Central memory CD8-positive, alpha-beta T cell (primary cell): ENCODE measurements around the gene PRKAG2.
"Not testable (repeated sequence)": the region's sequence is repeated elsewhere in the genome, so short reads cannot be mapped to it uniquely, and the experiment has no call there.

Experiments
- ATAC-seq: fragments of 150-1000 bp; cut with Tn5 transposase; replicated peaks from 2 replicates; pipeline ENCODE4 v1.10.0; 2022; ENCODE audit warnings: mild to moderate bottlenecking, moderate FRiP score, moderate number of reproducible peaks; ENCODE audit not compliant: poor library complexity, severe bottlenecking; ENCODE audit errors: extremely low read depth
- DNase-seq, 2 donors: peaks; one replicate each; pipeline ENCODE4 v3.0.0; 2021; ENCODE audit warnings: low spot score in 2 of 2
- H3K27ac Mint-ChIP-seq: one replicate; pipeline ENCODE4 v1.8.0; 2022; ENCODE audit warnings: low read depth, mild to moderate bottlenecking, moderate library complexity, mixed read lengths
- H3K27me3 Mint-ChIP-seq: one replicate; pipeline ENCODE4 v1.8.0; 2022; ENCODE audit warnings: mixed read lengths
- H3K36me3 Mint-ChIP-seq: one replicate; pipeline ENCODE4 v1.8.0; 2022; ENCODE audit warnings: mild to moderate bottlenecking, moderate library complexity, mixed read lengths; ENCODE audit not compliant: insufficient read depth
- H3K4me1 Mint-ChIP-seq: one replicate; pipeline ENCODE4 v1.8.0; 2022; ENCODE audit warnings: mixed read lengths
- H3K4me3 Mint-ChIP-seq: one replicate; pipeline ENCODE4 v1.8.0; 2022; ENCODE audit warnings: mild to moderate bottlenecking, moderate library complexity, mixed read lengths
- H3K9me3 Mint-ChIP-seq: one replicate; pipeline ENCODE4 v1.8.0; 2022; ENCODE audit warnings: mixed read lengths

Gene PRKAG2

GRCh38 chr7:151836191-151836926, 40.6 kb downstream of the PRKAG2 start:
- H3K27me3 Mint-ChIP-seq: no peaks in the 10 kb centered on the region
- DNase-seq: no peak
- no peaks in the 10 kb centered on the region for H3K9me3 Mint-ChIP-seq
- no peak overlapping the region for H3K27ac Mint-ChIP-seq
- H3K4me3 Mint-ChIP-seq: no peak overlapping the region
- H3K36me3 Mint-ChIP-seq: peaks cover 1% of the 10 kb centered on the region
- ATAC-seq: no peak
- peaks cover 7% of the 10 kb centered on the region for H3K4me1 Mint-ChIP-seq

GRCh38 chr7:151835636-151836035, 41.3 kb downstream of the PRKAG2 start:
- Mint-ChIP-seq H3K4me3 (no peak overlapping the region), H3K9me3 (no peaks in the 10 kb centered on the region), H3K4me1 (peaks cover 7% of the 10 kb centered on the region), H3K27ac (no peak overlapping the region), H3K27me3 (no peaks in the 10 kb centered on the region), H3K36me3 (peaks cover 1% of the 10 kb centered on the region)
- DNase-seq: no peak
- ATAC-seq: no peak

GRCh38 chr7:151834271-151835035, 42.5 kb downstream of the PRKAG2 start:
- H3K27me3 Mint-ChIP-seq: no peaks in the 10 kb centered on the region
- peaks cover 5% of the 10 kb centered on the region for H3K4me1 Mint-ChIP-seq
- no peak overlapping the region for H3K4me3 Mint-ChIP-seq
- H3K9me3 Mint-ChIP-seq: no peaks in the 10 kb centered on the region
- DNase-seq (no peak), ATAC-seq (no peak)
- H3K27ac Mint-ChIP-seq: no peak overlapping the region
- peaks cover 1% of the 10 kb centered on the region for H3K36me3 Mint-ChIP-seq

- Mint-ChIP-seq H3K9me3 (no peaks in the 10 kb centered on the region), H3K4me3 (no peak overlapping the region)
These were observed 43.2 kb downstream of the PRKAG2 start for GRCh38 chr7:151833691-151834090.

GRCh38 chr7:151833213-151833651, 43.7 kb downstream of the PRKAG2 start:
- Mint-ChIP-seq H3K36me3 (peaks cover 1% of the 10 kb centered on the region), H3K27ac (no peak overlapping the region), H3K9me3 (no peaks in the 10 kb centered on the region), H3K27me3 (no peaks in the 10 kb centered on the region), H3K4me3 (no peak overlapping the region), H3K4me1 (peaks cover 9% of the 10 kb centered on the region)
- ATAC-seq: no peak
- no peak for DNase-seq

More at GRCh38 chr7:151833691-151834090, 43.2 kb downstream of the PRKAG2 start:
- Mint-ChIP-seq H3K36me3 (peaks cover 1% of the 10 kb centered on the region), H3K27ac (no peak overlapping the region), H3K27me3 (no peaks in the 10 kb centered on the region), H3K4me1 (peaks cover 9% of the 10 kb centered on the region)
- DNase-seq (no peak), ATAC-seq (no peak)

- H3K4me1 Mint-ChIP-seq: peaks cover 9% of the 10 kb centered on the region
- H3K27ac Mint-ChIP-seq: no peak overlapping the region
- no peak overlapping the region for H3K4me3 Mint-ChIP-seq
- no peaks in the 10 kb centered on the region for H3K27me3 Mint-ChIP-seq
- ATAC-seq: no peak
- peaks cover 3% of the 10 kb centered on the region for H3K36me3 Mint-ChIP-seq
- H3K9me3 Mint-ChIP-seq: no peaks in the 10 kb centered on the region
- no peak for DNase-seq
These were observed 44.3 kb downstream of the PRKAG2 start for GRCh38 chr7:151832656-151833055.

- Mint-ChIP-seq H3K4me3 (no peak overlapping the region), H3K36me3 (peaks cover 3% of the 10 kb centered on the region), H3K27me3 (no peaks in the 10 kb centered on the region), H3K9me3 (no peaks in the 10 kb centered on the region), H3K27ac (no peak overlapping the region), H3K4me1 (peaks cover 9% of the 10 kb centered on the region)
- ATAC-seq (no peak), DNase-seq (no peak)
These were observed 44.8 kb downstream of the PRKAG2 start for GRCh38 chr7:151832138-151832537.

GRCh38 chr7:151831606-151832005, 45.3 kb downstream of the PRKAG2 start:
- H3K27ac Mint-ChIP-seq: no peak overlapping the region

GRCh38 chr7:151830121-151830830, 46.6 kb downstream of the PRKAG2 start:
- Mint-ChIP-seq H3K4me1 (peaks cover 9% of the 10 kb centered on the region), H3K36me3 (peaks cover 1% of the 10 kb centered on the region), H3K27ac (no peak overlapping the region), H3K27me3 (no peaks in the 10 kb centered on the region), H3K9me3 (no peaks in the 10 kb centered on the region), H3K4me3 (no peak overlapping the region)
- ATAC-seq (no peak), DNase-seq (no peak)

More at GRCh38 chr7:151831606-151832005, 45.3 kb downstream of the PRKAG2 start:
- Mint-ChIP-seq H3K4me3 (no peak overlapping the region), H3K4me1 (peaks cover 9% of the 10 kb centered on the region), H3K36me3 (peaks cover 3% of the 10 kb centered on the region), H3K27me3 (no peaks in the 10 kb centered on the region), H3K9me3 (no peaks in the 10 kb centered on the region)
- no peak for DNase-seq
- ATAC-seq: no peak

- H3K27me3 Mint-ChIP-seq: no peaks in the 10 kb centered on the region
- H3K27ac Mint-ChIP-seq: no peak overlapping the region
- no peaks in the 10 kb centered on the region for H3K9me3 Mint-ChIP-seq
- peaks cover 1% of the 10 kb centered on the region for H3K36me3 Mint-ChIP-seq
- ATAC-seq (no peak), DNase-seq (no peak)
- H3K4me3 Mint-ChIP-seq: no peak overlapping the region
- peaks cover 9% of the 10 kb centered on the region for H3K4me1 Mint-ChIP-seq
These were observed 47.2 kb downstream of the PRKAG2 start for GRCh38 chr7:151829707-151830106.

GRCh38 chr7:151827620-151828019, 49.3 kb downstream of the PRKAG2 start:
- ATAC-seq: no peak
- H3K9me3 Mint-ChIP-seq: no peaks in the 10 kb centered on the region
- peaks cover 1% of the 10 kb centered on the region for H3K36me3 Mint-ChIP-seq
- no peak overlapping the region for H3K4me3 Mint-ChIP-seq
- H3K27me3 Mint-ChIP-seq: no peaks in the 10 kb centered on the region
- no peak overlapping the region for H3K27ac Mint-ChIP-seq
- DNase-seq: no peak
- H3K4me1 Mint-ChIP-seq: peaks cover 9% of the 10 kb centered on the region

- H3K27ac Mint-ChIP-seq, ATAC-seq, H3K36me3 Mint-ChIP-seq, H3K9me3 Mint-ChIP-seq, DNase-seq, H3K27me3 Mint-ChIP-seq, H3K4me3 Mint-ChIP-seq: not testable (repeated sequence)
- peaks cover 10% of the 10 kb centered on the region for H3K4me1 Mint-ChIP-seq
These were observed 50.6 kb downstream of the PRKAG2 start for GRCh38 chr7:151826316-151826715.
